ENCODE results near the gene SLIT1.

The SLIT1 gene

DNA sequence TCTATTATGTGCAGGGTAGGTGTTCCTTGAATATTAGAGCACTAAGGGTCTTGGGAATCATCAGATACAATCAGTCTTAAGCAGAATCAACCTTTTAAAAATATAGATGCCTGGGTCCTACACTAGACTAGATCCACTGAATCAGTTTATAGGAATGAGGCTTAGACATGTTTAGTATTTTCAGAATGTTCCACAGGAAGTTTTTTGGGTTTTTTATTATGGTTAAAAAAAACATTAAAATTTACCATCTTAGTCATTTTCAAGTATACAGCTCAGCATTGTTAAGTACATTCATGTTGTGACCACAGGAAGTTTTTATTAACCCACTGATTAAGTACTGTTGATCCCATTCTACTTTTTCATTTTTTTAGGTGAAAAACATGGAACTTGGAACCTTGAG is 217.9 kb downstream of the SLIT1 start:
- Histone ChIP-seq H3K79me2 (ENCODE audit: control insufficient read depth, insufficient read depth, low read length, unreplicated experiment) (no peaks in the 10 kb centered on the region), H3K27me3 (ENCODE audit: insufficient read depth, low read length) (no peaks in the 10 kb centered on the region), H3K36me3 (ENCODE audit: insufficient read depth, low read length) (no peaks in the 10 kb centered on the region), H3K4me1 (ENCODE audit: control insufficient read depth, insufficient read depth, low read length, unreplicated experiment) (peaks cover 8% of the 10 kb centered on the region), H2AFZ (ENCODE audit: low read length, unreplicated experiment) (no peak overlapping the region), H3K4me3 (ENCODE audit: low read depth, low read length) (no peak overlapping the region), H3K27ac (ENCODE audit: low read depth, low read length) (no peak overlapping the region)

DNA sequence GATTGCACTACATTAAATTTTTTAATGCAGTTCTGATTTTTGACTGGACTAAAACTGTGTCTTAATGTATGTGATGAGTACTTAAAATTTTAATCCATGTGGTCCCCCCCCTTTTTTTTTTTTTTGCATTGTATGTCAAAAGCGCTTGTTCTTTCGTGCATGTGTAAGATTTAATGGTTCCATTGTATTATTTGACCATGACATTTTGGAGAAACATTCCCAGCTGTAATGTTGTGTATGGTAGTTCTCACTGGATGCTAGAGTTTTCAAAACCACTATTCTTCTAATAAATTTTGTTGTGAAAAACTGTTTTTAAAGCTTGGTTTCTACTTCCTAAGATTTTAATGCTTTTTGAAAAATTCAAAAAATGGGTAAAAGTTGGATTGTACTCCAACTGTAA is 221.6 kb downstream of the SLIT1 start:
- no peak overlapping the region for H3K27ac ChIP-seq (ENCODE audit: low read depth, low read length)
- H3K27me3 ChIP-seq (ENCODE audit: insufficient read depth, low read length), result no peaks in the 10 kb centered on the region
- H2AFZ ChIP-seq (ENCODE audit: low read length, unreplicated experiment), result no peak overlapping the region
- H3K4me1 ChIP-seq (ENCODE audit: control insufficient read depth, insufficient read depth, low read length, unreplicated experiment), result peaks cover 21% of the 10 kb centered on the region
- no peaks in the 10 kb centered on the region for H3K36me3 ChIP-seq (ENCODE audit: insufficient read depth, low read length)
- H3K4me3 ChIP-seq (ENCODE audit: low read depth, low read length), result no peak overlapping the region
- H3K79me2 ChIP-seq (ENCODE audit: control insufficient read depth, insufficient read depth, low read length, unreplicated experiment), result no peaks in the 10 kb centered on the region

DNA sequence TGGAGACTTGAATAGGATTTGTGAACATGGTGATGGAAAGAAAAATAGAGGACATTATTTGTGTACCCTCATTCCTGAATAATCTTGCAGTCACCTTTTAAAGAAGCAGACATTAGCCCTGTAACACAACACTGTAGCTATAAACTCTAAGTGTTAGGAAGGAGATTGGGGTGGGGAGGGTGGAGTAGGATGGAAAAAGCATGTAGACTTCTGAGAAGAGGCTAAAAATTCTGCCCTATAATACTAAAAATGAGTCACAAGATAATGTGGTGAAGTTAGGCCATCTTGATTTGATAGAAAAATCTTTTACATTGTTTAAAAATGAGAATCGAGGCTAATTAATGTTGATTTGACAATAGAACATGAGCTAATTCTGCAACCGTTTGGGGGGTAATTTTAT is 224.9 kb downstream of the SLIT1 start:
- Histone ChIP-seq H3K27me3 (ENCODE audit: insufficient read depth, low read length) (no peaks in the 10 kb centered on the region), H3K36me3 (ENCODE audit: insufficient read depth, low read length) (peaks cover 8% of the 10 kb centered on the region; the same call in 1 of the 2 replicates), H2AFZ (ENCODE audit: low read length, unreplicated experiment) (no peak overlapping the region), H3K27ac (ENCODE audit: low read depth, low read length) (no peak overlapping the region), H3K4me3 (ENCODE audit: low read depth, low read length) (no peak overlapping the region), H3K79me2 (ENCODE audit: control insufficient read depth, insufficient read depth, low read length, unreplicated experiment) (no peaks in the 10 kb centered on the region), H3K4me1 (ENCODE audit: control insufficient read depth, insufficient read depth, low read length, unreplicated experiment) (peaks cover 13% of the 10 kb centered on the region)

DNA sequence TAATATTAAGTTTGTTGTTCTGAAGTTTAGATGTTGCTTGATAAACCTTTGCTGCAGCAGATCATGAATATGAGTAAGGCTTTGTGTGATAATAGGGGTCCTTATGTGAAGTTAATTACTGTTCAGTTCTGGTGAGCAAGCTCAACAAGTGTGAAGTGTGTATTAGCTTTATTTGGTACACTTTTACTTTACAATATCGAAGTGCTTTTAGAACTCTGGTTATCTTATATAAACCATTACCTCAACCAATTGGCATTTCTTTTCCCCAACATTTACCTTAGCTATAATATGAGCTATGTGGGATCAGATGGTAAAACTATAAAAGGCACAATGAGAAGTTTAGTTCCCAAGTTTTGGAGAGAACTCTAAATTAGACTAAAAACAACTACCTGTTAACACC is 226.0 kb downstream of the SLIT1 start:
- Histone ChIP-seq H3K27me3 (ENCODE audit: insufficient read depth, low read length) (no peaks in the 10 kb centered on the region), H3K36me3 (ENCODE audit: insufficient read depth, low read length) (peaks cover 13% of the 10 kb centered on the region; the same call in 1 of the 2 replicates), H3K27ac (ENCODE audit: low read depth, low read length) (no peak overlapping the region), H3K79me2 (ENCODE audit: control insufficient read depth, insufficient read depth, low read length, unreplicated experiment) (no peaks in the 10 kb centered on the region), H3K4me1 (ENCODE audit: control insufficient read depth, insufficient read depth, low read length, unreplicated experiment) (peaks cover 13% of the 10 kb centered on the region), H3K4me3 (ENCODE audit: low read depth, low read length) (no peak overlapping the region), H2AFZ (ENCODE audit: low read length, unreplicated experiment) (no peak overlapping the region)

DNA sequence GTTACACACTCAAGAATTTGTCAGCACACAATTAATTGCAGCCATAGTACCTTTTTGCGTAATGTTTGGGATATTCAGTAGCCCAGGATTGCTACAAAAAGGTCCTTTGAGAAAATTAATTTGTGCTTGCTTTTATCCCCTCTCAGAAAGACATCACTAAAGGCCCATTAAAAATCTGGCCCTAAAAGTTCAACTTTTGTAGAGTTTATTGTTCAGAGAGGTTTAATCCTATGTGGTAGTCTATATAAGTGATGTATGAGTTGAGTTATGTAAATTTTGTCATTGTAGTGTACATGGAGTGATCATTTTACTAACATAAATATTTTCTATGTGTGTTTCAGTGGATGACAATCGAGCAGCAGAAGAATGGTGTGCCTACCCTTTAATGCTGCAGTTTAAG is 227.7 kb downstream of the SLIT1 start:
- no peak overlapping the region for H3K4me3 ChIP-seq (ENCODE audit: low read depth, low read length)
- H3K27me3 ChIP-seq (ENCODE audit: insufficient read depth, low read length), result no peaks in the 10 kb centered on the region
- H3K36me3 ChIP-seq (ENCODE audit: insufficient read depth, low read length), result peaks cover 17% of the 10 kb centered on the region; the same call in 1 of the 2 replicates
- H3K79me2 ChIP-seq (ENCODE audit: control insufficient read depth, insufficient read depth, low read length, unreplicated experiment), result no peaks in the 10 kb centered on the region
- H3K4me1 ChIP-seq (ENCODE audit: control insufficient read depth, insufficient read depth, low read length, unreplicated experiment), result peaks cover 13% of the 10 kb centered on the region
- H2AFZ ChIP-seq (ENCODE audit: low read length, unreplicated experiment), result no peak overlapping the region
- no peak overlapping the region for H3K27ac ChIP-seq (ENCODE audit: low read depth, low read length)

DNA sequence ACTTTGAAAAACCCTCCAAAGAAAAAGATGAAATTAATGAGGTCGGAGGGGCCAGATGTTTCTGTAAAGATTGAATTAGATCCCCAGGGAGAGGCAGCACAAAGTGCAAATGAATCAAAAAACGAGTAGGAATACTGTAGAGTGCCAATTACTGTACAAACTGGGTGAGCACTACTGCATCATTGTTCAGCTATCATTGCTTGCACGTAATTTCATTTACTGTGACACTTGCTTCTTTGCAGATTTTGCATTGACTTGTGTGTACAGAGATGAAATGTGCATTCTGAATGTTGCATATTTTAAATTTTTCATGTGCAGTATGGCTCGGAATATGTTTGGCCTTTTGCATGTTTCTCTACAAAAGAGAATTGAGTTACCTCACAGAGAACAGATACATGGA is 230.0 kb downstream of the SLIT1 start:
- H2AFZ ChIP-seq (ENCODE audit: low read length, unreplicated experiment), result no peak overlapping the region
- H3K4me1 ChIP-seq (ENCODE audit: control insufficient read depth, insufficient read depth, low read length, unreplicated experiment), result peaks cover 12% of the 10 kb centered on the region
- H3K79me2 ChIP-seq (ENCODE audit: control insufficient read depth, insufficient read depth, low read length, unreplicated experiment), result no peaks in the 10 kb centered on the region
- H3K27me3 ChIP-seq (ENCODE audit: insufficient read depth, low read length), result no peaks in the 10 kb centered on the region
- no peak overlapping the region for H3K27ac ChIP-seq (ENCODE audit: low read depth, low read length)
- H3K4me3 ChIP-seq (ENCODE audit: low read depth, low read length), result no peak overlapping the region
- peaks cover 17% of the 10 kb centered on the region; the same call in 1 of the 2 replicates for H3K36me3 ChIP-seq (ENCODE audit: insufficient read depth, low read length)

DNA sequence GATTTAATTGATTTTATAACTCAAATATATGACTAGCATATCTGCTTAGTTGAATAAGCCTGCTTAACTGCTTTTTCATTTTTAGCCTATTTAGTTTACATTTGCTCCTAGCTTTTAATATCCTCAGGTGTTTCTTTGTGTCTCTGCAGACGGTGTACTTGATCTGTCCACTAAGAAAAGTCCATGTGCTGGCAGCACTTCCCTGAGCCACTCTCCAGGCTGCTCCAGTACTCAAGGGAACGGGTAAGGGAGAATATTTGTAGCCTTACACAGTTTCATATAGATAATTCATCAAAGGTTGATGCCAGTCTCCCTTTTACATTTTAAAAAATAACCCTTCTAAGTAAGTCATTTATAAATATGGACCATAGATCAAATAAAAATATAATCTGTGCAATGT is 233.8 kb downstream of the SLIT1 start:
- Histone ChIP-seq H3K79me2 (ENCODE audit: control insufficient read depth, insufficient read depth, low read length, unreplicated experiment) (no peaks in the 10 kb centered on the region), H2AFZ (ENCODE audit: low read length, unreplicated experiment) (no peak overlapping the region), H3K4me1 (ENCODE audit: control insufficient read depth, insufficient read depth, low read length, unreplicated experiment) (no peaks in the 10 kb centered on the region), H3K36me3 (ENCODE audit: insufficient read depth, low read length) (peaks cover 13% of the 10 kb centered on the region; the same call in 1 of the 2 replicates), H3K27ac (ENCODE audit: low read depth, low read length) (no peak overlapping the region), H3K27me3 (ENCODE audit: insufficient read depth, low read length) (no peaks in the 10 kb centered on the region), H3K4me3 (ENCODE audit: low read depth, low read length) (no peak overlapping the region)

DNA sequence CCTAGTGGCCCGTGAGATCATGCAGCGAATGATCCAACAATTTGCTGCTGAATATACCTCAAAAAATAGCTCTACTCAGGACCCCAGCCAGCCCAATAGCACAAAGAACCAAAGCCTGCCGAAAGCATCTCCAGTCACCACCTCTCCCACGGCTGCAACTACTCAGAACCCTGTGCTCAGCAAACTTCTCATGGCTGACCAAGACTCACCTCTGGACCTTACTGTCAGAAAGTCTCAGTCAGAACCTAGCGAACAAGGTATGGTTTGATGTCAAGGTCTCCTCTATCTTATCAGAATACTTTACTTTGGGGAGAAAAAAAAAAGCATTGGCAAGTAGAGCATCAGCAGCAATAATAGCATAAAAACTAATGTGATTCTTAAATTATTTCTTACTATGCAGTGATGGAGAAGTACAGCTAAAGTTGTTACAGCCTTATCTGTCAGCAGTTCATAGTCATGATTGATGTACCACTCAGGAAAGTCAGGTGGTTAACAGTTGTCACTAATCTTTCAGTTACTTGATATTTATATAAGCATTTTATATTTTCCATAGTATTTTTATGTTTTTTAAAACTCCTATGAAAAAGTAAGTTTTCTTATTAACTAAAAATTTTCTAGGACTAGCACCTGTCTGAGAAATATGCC is 236.6 kb downstream of the SLIT1 start:
- H3K79me2 ChIP-seq (ENCODE audit: control insufficient read depth, insufficient read depth, low read length, unreplicated experiment), result peaks cover 7% of the 10 kb centered on the region
- no peaks in the 10 kb centered on the region for H3K4me1 ChIP-seq (ENCODE audit: control insufficient read depth, insufficient read depth, low read length, unreplicated experiment)
- H2AFZ ChIP-seq (ENCODE audit: low read length, unreplicated experiment), result no peak overlapping the region
- no peak overlapping the region for H3K4me3 ChIP-seq (ENCODE audit: low read depth, low read length)
- H3K36me3 ChIP-seq (ENCODE audit: insufficient read depth, low read length), result 0 out of 2 replicates have a peak, but pooled peaks cover 3% of the 10 kb centered on the region
- no peak overlapping the region for H3K27ac ChIP-seq (ENCODE audit: low read depth, low read length)
- H3K27me3 ChIP-seq (ENCODE audit: insufficient read depth, low read length), result no peaks in the 10 kb centered on the region

Measured in ACC112 (cell line).